GM19397 (cell line): ENCODE measurements around the gene ELOA2.
"Not testable (repeated sequence)": the region's sequence is repeated elsewhere in the genome, so short reads cannot be mapped to it uniquely, and the experiment has no call there.

ENCODE experiments used
- ATAC-seq: cut with Tn5 transposase; IDR thresholded peaks from one replicate; pipeline ENCODE4 v1.9.1; 2021; ENCODE audit warnings: mild to moderate bottlenecking, moderate library complexity; ENCODE audit not compliant: unreplicated experiment

The ELOA2 gene, protein sequence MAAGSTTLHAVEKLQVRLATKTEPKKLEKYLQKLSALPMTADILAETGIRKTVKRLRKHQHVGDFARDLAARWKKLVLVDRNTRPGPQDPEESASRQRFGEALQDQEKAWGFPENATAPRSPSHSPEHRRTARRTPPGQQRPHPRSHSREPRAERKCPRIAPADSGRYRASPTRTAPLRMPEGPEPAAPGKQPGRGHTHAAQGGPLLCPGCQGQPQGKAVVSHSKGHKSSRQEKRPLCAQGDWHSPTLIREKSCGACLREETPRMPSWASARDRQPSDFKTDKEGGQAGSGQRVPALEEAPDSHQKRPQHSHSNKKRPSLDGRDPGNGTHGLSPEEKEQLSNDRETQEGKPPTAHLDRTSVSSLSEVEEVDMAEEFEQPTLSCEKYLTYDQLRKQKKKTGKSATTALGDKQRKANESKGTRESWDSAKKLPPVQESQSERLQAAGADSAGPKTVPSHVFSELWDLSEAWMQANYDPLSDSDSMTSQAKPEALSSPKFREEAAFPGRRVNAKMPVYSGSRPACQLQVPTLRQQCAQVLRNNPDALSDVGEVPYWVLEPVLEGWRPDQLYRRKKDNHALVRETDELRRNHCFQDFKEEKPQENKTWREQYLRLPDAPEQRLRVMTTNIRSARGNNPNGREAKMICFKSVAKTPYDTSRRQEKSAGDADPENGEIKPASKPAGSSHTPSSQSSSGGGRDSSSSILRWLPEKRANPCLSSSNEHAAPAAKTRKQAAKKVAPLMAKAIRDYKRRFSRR

GRCh38 chr18:47035156-47035671, at the start of gene ELOA2:
Gene ELOA2, minus strand, starts transcription at chr18:47035621. Its CDS starts 357 bp downstream, at chr18:47035264.
- no peak for ATAC-seq

GRCh38 chr18:47081578-47081977, 46.2 kb upstream of the ELOA2 start:
- ATAC-seq = no peak

GRCh38 chr18:47080872-47081271, 45.5 kb upstream of the ELOA2 start:
- no peak for ATAC-seq

DNA sequence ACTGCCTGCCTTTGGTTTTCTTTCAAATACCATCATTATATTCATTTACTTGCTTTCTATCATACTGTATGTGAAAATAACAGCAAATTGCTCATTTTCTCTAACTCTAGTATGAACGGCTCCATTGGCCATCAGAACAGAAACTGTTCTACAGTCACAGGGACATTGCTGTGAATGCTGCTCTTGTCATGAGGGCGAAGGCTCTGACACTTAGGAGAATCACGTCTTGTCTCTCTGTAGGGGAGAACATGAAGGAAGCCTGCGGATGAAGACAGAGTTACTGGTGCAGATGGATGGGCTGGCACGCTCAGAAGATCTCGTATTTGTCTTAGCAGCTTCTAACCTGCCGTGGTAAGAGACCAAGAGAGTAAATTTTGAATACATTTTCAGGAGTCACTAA, 41.7 kb upstream of the ELOA2 start:
- ATAC-seq = no peak

DNA sequence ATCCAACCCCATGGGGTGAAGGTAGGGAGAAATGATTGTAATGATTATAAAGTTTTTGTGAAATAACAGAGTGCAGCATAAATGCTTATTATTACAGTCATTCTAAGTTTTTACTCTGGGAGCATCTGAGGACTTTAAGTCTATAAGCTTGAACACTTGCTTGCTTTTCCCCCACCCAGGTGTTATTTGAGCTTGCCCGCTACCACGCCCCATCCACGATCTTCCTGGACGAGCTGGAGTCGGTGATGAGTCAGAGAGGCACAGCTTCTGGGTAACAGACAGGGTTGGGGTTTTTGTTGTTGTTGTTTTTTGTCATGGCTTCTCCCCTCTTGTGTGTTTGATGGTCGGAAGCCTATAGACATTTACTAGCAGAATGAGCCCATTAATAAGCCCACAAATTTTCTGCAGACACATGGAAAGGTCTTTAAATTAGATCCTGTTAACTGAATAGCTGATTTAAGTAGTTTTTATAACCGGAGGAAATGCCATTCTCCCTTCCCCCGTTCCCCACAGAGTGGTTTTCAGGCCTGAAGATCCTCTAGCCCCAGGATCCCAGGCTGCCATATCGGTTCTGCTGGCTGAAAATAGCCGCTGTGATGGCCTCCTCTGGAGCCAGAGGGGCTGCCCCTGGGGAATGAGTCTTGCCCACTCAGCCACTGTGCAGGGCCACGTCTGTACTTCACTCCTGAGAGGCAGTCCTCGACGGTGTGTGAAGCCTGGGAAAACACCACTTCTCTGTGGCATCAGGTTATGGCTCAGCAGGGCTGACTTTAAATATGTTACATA, 39.9 kb upstream of the ELOA2 start:
- no peak for ATAC-seq

DNA sequence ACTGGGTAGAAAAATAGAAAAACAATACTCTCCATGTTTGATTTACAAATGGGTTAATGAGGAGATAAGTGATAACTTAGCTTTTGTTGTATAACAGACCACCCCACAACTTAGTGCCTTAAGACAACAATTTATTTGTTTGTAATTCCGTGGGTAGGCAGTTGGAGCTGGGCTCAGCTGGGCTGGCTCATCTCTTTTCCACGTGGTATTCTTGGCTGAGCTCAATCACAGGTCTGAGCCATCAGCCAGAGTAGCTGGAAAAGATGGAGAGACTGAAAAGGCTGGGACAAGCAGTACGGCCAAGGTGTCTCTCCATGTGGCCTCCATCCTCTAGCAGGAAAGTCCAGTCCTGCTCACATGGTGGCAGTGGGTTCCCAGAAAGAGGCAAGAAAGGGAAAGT, 32.2 kb upstream of the ELOA2 start:
- ATAC-seq = no peak

GRCh38 chr18:47063096-47063495, 27.7 kb upstream of the ELOA2 start:
- no peak for ATAC-seq

- no peak for ATAC-seq
Measured at GRCh38 chr18:47062471-47062870, 27.1 kb upstream of the ELOA2 start.

GRCh38 chr18:47054369-47054768, 18.9 kb upstream of the ELOA2 start:
- no peak for ATAC-seq

GRCh38 chr18:47050468-47050867, 15.0 kb upstream of the ELOA2 start:
- no peak for ATAC-seq

DNA sequence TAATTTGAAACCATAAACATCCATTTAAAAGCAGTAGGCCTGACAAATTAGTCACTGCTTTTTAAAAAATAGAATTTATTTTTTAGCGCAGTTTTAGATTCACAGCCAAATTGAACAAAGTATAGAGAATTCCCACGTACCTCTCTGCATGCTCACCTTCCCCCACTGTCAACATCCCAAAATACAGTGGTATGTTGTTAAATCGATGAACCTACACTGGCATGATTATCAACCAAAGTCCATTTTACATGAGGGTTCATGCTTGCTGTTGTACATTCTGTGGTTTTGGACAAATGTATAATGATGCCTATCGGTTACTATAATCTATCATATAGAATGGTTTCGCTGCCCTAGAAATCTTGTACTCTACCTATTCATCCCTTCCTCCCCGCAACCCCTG, 5.6 kb upstream of the ELOA2 start:
- no peak for ATAC-seq

- no peak for ATAC-seq
Measured at GRCh38 chr18:47036927-47037578, 1.6 kb upstream of the ELOA2 start.

DNA sequence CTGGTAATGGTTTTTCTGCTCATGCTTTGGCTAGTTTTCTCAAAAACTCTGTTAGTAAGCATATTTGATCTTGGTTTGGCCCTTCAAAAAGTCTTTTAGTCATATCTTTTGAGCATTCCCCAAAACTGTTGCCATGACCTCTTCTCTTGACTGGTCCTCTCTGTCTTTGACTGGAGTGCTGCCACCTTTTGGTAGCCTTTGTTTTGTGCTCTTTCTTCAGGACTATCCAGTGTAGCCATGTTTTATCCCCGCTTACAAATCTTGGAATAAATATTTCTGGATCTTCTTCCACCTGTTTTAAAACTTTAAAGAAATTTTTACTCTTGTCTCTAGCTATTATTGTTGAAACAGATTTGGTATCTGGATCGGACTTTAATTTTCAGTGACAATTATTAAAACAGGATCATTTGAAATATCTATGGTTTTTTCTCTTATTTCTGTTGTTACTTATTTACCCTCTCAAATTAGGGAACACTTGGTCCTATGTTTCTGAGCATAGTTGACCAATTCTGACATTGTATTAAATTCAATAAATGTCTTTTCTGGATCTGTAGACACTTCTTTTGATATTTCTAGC, 965 bp upstream of the ELOA2 start:
- ATAC-seq = no peak

DNA sequence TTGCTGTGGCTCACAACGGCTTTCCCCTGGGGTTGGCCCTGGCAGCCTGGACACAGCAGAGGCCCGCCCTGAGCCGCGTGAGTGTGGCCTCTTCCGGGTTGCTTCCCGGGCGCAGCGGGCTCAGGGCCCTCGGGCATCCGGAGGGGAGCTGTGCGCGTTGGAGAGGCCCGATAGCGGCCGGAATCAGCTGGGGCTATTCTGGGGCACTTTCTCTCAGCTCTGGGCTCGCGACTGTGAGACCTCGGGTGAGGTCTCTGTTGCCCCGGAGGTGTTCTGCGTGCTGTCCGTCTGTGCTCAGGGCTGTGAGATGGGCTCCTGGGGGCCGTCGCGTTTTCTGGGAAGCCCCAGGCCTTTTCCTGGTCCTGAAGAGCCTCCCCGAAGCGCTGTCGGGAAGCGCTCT, 830 bp downstream of the ELOA2 start:
- not testable (repeated sequence) for ATAC-seq

DNA sequence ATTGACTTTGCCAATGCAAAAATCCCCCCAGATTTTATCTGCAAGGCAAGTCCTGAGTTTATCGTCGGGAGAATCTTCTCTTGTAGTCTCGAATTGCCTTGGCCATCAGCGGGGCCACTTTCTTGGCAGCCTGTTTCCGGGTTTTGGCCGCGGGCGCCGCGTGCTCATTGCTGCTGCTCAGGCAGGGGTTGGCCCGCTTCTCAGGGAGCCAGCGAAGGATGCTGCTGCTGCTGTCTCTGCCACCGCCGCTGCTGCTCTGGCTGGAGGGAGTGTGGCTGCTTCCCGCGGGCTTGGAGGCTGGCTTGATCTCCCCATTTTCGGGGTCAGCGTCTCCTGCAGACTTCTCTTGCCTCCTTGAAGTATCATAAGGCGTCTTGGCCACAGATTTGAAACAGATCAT, 2.5 kb downstream of the ELOA2 start:
- ATAC-seq = no peak

GRCh38 chr18:47030887-47031286, 4.5 kb downstream of the ELOA2 start:
- not testable (repeated sequence) for ATAC-seq

- ATAC-seq = not testable (repeated sequence)
Measured at GRCh38 chr18:47029684-47030353, 5.6 kb downstream of the ELOA2 start.

GRCh38 chr18:47028738-47029137, 6.7 kb downstream of the ELOA2 start:
- ATAC-seq = not testable (repeated sequence)

DNA sequence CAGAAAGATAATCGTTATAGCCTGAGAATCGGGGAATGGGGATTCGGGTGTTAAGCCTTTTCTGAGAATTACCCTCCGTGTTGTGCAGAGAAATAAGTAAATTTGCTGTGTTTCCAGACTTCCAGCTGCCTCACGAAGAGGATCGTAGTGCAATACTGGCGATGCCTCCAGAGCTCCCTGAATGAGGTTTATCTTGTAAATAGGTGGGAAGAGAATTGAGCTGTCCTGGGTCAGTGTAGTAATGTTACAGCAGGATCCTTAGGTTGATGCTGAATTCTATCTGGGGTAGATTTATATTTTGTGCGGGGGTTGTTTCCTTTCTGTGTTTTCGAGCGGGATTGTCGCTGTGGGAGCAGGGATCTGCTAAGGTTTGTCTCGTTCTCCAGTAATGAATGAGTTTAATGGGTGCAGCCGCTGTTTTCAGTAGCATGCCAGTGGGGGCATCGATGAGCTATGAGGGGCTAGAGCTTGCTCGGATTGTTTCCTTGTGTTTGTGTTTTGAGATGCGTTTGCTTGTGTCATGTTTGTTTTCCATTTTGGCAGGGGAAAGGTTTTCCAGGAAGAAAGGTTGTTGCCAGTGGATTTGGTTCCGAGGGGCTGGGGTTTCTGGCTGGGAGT, 9.8 kb downstream of the ELOA2 start:
- ATAC-seq = not testable (repeated sequence)
